ENCODE data around the gene PP2D1.

- TF ChIP-seq, protein P1, sequence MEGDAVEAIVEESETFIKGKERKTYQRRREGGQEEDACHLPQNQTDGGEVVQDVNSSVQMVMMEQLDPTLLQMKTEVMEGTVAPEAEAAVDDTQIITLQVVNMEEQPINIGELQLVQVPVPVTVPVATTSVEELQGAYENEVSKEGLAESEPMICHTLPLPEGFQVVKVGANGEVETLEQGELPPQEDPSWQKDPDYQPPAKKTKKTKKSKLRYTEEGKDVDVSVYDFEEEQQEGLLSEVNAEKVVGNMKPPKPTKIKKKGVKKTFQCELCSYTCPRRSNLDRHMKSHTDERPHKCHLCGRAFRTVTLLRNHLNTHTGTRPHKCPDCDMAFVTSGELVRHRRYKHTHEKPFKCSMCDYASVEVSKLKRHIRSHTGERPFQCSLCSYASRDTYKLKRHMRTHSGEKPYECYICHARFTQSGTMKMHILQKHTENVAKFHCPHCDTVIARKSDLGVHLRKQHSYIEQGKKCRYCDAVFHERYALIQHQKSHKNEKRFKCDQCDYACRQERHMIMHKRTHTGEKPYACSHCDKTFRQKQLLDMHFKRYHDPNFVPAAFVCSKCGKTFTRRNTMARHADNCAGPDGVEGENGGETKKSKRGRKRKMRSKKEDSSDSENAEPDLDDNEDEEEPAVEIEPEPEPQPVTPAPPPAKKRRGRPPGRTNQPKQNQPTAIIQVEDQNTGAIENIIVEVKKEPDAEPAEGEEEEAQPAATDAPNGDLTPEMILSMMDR (IDR thresholded peaks at IDR 0.05), result no peak
- TF ChIP-seq TP53 (CRISPR knock-in tag; IDR thresholded peaks at IDR 0.05) (no peak), ZBTB21 (CRISPR knock-in tag; IDR thresholded peaks at IDR 0.05; ENCODE audit: borderline replicate concordance) (no peak), ATF1 (CRISPR knock-in tag; IDR thresholded peaks at IDR 0.05) (no peak), GRHL2 (CRISPR knock-in tag; IDR thresholded peaks at IDR 0.05; ENCODE audit: insufficient replicate concordance, severe bottlenecking) (no peak), ZNF532 (CRISPR knock-in tag; IDR thresholded peaks at IDR 0.05; ENCODE audit: borderline replicate concordance) (no peak), MYBL2 (CRISPR knock-in tag; IDR thresholded peaks at IDR 0.05) (no peak), NFYB (CRISPR knock-in tag; conservative IDR thresholded peaks at IDR 0.05; ENCODE audit: low read depth) (no peak), OVOL2 (CRISPR knock-in tag; IDR thresholded peaks at IDR 0.05; ENCODE audit: borderline replicate concordance) (no peak), NFE2L1 (CRISPR knock-in tag; IDR thresholded peaks at IDR 0.05) (no peak), ZNF121 (CRISPR knock-in tag; IDR thresholded peaks at IDR 0.05) (no peak)
- TF ChIP-seq, protein P2, sequence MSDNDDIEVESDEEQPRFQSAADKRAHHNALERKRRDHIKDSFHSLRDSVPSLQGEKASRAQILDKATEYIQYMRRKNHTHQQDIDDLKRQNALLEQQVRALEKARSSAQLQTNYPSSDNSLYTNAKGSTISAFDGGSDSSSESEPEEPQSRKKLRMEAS (CRISPR knock-in tag; IDR thresholded peaks at IDR 0.05), result no peak
Measured at GRCh38 chr3:20015525-20015924, 3.5 kb upstream of the PP2D1 start.

All from WTC11 (cell line).